GM23338 (cell line): ENCODE results near the gene GKN1. TPM values are rescaled to one million over a fixed set of nuclear protein-coding genes. Genes with fewer than 3 reads are reported as not detected.

Source experiments
- ATAC-seq: fragments of 200-7000 bp; cut with Tn5 transposase; 3 replicates; pipeline ENCODE4 v1.9.1; 2020
- DNase-seq: peaks from one replicate; pipeline ENCODE4 v3.0.0-alpha.2; 2015; ENCODE audit warnings: low spot score
- H2AFZ ChIP-seq: fragments of 200-600 bp; sonication (generic); 2 replicates; pipeline ENCODE4 v1.8.0; 2016; ENCODE audit warnings: antibody characterized with exemption, mild to moderate bottlenecking, moderate library complexity
- H3F3A ChIP-seq: fragments of 200-600 bp; sonication (generic); replicated peaks from 2 replicates; pipeline ENCODE4 v1.8.0; 2017; ENCODE audit warnings: antibody characterized with exemption, mixed run types, low read depth
- H3K27ac ChIP-seq: fragments of 200-600 bp; sonication (generic); 2 replicates; pipeline ENCODE4 v1.6.1; 2016; ENCODE audit warnings: low read depth
- H3K27me3 ChIP-seq: fragments of 200-600 bp; sonication (generic); 2 replicates; pipeline ENCODE4 v1.8.0; 2016; ENCODE audit warnings: mild to moderate bottlenecking, mixed run types, moderate library complexity; ENCODE audit not compliant: insufficient read depth
- H3K36me3 ChIP-seq: fragments of 200-600 bp; sonication (generic); 2 replicates; pipeline ENCODE4 v1.8.0; 2016; ENCODE audit warnings: mild to moderate bottlenecking; ENCODE audit not compliant: insufficient read depth
- H3K4me1 ChIP-seq: fragments of 200-600 bp; sonication (generic); 2 replicates; pipeline ENCODE4 v1.8.0; 2016; ENCODE audit warnings: mild to moderate bottlenecking, moderate library complexity; ENCODE audit not compliant: insufficient read depth
- H3K4me2 ChIP-seq: fragments of 200-600 bp; sonication (generic); 2 replicates; pipeline ENCODE4 v1.7.1; 2017; ENCODE audit warnings: mixed run types
- H3K4me3 ChIP-seq: fragments of 200-600 bp; sonication (generic); 2 replicates; pipeline ENCODE4 v1.6.1; 2016; ENCODE audit warnings: mixed run types
- H3K79me2 ChIP-seq: fragments of 200-600 bp; sonication (generic); replicated peaks from 2 replicates; pipeline ENCODE4 v1.8.0; 2017; ENCODE audit warnings: mild to moderate bottlenecking; ENCODE audit not compliant: insufficient read depth
- H3K9me2 ChIP-seq: fragments of 200-600 bp; sonication (generic); 2 replicates; pipeline ENCODE4 v1.8.0; 2017; ENCODE audit not compliant: insufficient read depth
- H4K20me1 ChIP-seq: fragments of 200-600 bp; sonication (generic); replicated peaks from 2 replicates; pipeline ENCODE4 v1.8.0; 2017; ENCODE audit warnings: mild to moderate bottlenecking; ENCODE audit not compliant: insufficient read depth
- H3K27ac Mint-ChIP-seq: 2 replicates; pipeline ENCODE4 v1.8.0; 2020; ENCODE audit warnings: inconsistent platforms, mild to moderate bottlenecking, moderate library complexity, mixed read lengths
- H3K27me3 Mint-ChIP-seq: 3 replicates; pipeline ENCODE4 v1.8.0; 2022; ENCODE audit warnings: low read depth, mild to moderate bottlenecking, moderate library complexity, mixed read lengths, inconsistent platforms; ENCODE audit not compliant: insufficient read depth, poor library complexity
- H3K36me3 Mint-ChIP-seq: 3 replicates; pipeline ENCODE4 v1.8.0; 2021; ENCODE audit warnings: low read depth, mild to moderate bottlenecking, inconsistent platforms, moderate library complexity, mixed read lengths
- H3K4me1 Mint-ChIP-seq: 3 replicates; pipeline ENCODE4 v1.8.0; 2020; ENCODE audit warnings: mild to moderate bottlenecking, inconsistent platforms, mixed read lengths
- H3K4me3 Mint-ChIP-seq: 3 replicates; pipeline ENCODE4 v1.8.0; 2021; ENCODE audit warnings: moderate library complexity, mild to moderate bottlenecking, inconsistent platforms, mixed read lengths
- H3K9me3 Mint-ChIP-seq: 3 replicates; pipeline ENCODE4 v1.8.0; 2020; ENCODE audit warnings: moderate library complexity, mild to moderate bottlenecking, inconsistent platforms, mixed read lengths
- CREB1 ChIP-seq: fragments of 250-450 bp; sonication (Bioruptor Pico); IDR thresholded peaks from 2 replicates; pipeline ENCODE4 v1.5.0; 2020; ENCODE audit warnings: low read depth, mild to moderate bottlenecking, moderate library complexity
- CTCF ChIP-seq, 2 experiments: fragments of 200-600 bp in 1 of 2; sonication (generic) in 1 of 2; conservative IDR thresholded peaks; 2 replicates each; pipeline versions ENCODE4 v1.5.1 to v1.6.1; 2016 to 2017; ENCODE audit warnings: antibody characterized with exemption in 2 of 2, low read depth in 2 of 2, mild to moderate bottlenecking in 2 of 2, moderate library complexity in 1 of 2
- ETS1 ChIP-seq: IDR thresholded peaks from 2 replicates; pipeline ENCODE4 v1.6.1; 2016; ENCODE audit warnings: antibody characterized with exemption
- EZH2 ChIP-seq: fragments of 200-600 bp; sonication (generic); IDR thresholded peaks from one replicate; pipeline ENCODE4 v1.8.0; 2017; ENCODE audit warnings: antibody characterized with exemption, mild to moderate bottlenecking, low read depth; ENCODE audit not compliant: unreplicated experiment
- NANOG ChIP-seq: IDR thresholded peaks from 2 replicates; pipeline ENCODE4 v1.6.1; 2016; ENCODE audit warnings: antibody characterized with exemption, borderline replicate concordance
- POLR2AphosphoS5 ChIP-seq: IDR thresholded peaks from 2 replicates; pipeline ENCODE4 v1.6.1; 2016; ENCODE audit warnings: antibody characterized with exemption, low read depth
- REST ChIP-seq: IDR thresholded peaks from one replicate; pipeline ENCODE4 v1.6.1; 2018; ENCODE audit warnings: antibody characterized with exemption; ENCODE audit not compliant: unreplicated experiment
- STAT1 ChIP-seq: IDR thresholded peaks from one replicate; pipeline ENCODE4 v1.6.1; 2016; ENCODE audit warnings: antibody characterized with exemption; ENCODE audit not compliant: unreplicated experiment
- ZNF114 ChIP-seq: fragments of 250-450 bp; sonication (Bioruptor Pico); IDR thresholded peaks from 2 replicates; pipeline ENCODE4 v1.5.0; 2020; ENCODE audit warnings: mild to moderate bottlenecking, moderate library complexity
- ZNF331 ChIP-seq: fragments of 250-450 bp; sonication (Bioruptor Pico); IDR thresholded peaks from 2 replicates; pipeline ENCODE4 v1.5.0; 2020; ENCODE audit warnings: low read depth, mild to moderate bottlenecking, moderate library complexity
- ZNF462 ChIP-seq: fragments of 250-450 bp; sonication (Bioruptor Pico); IDR thresholded peaks from 2 replicates; pipeline ENCODE4 v1.5.0; 2020; ENCODE audit warnings: mild to moderate bottlenecking, moderate library complexity
- polyA plus RNA-seq: library from polyadenylated mRNA; unstranded; fragments of >200 nt; fragmentation: Nextera tagmentation; extraction: Ambion mirVana; gene quantifications from 2 replicates; pipeline ENCODE4 v1.2.1, GENCODE V29; 2016
- total RNA-seq: library from RNA; depleted of rRNA; stranded (reverse); fragments of >200 nt; shearing (Covaris generic); gene quantifications from 2 replicates; pipeline ENCODE4 v1.2.3, GENCODE V29; 2014

GKN1 gene
- total and polyA plus RNA-seq, 2 experiments from 2014 or later: not detected

GRCh38 chr2:68993660-68994059 lies 19.2 kb downstream of the GKN1 start:
- ATAC-seq: no peak
- Histone ChIP-seq H2AFZ (no peak overlapping the region), H3K4me1 (no peaks in the 10 kb centered on the region)

More at GRCh38 chr2:68993660-68994059, 19.2 kb downstream of the GKN1 start:
- Histone ChIP-seq H3K27me3 (no peaks in the 10 kb centered on the region), H3F3A (no peaks in the 10 kb centered on the region), H4K20me1 (no peaks in the 10 kb centered on the region), H3K36me3 (no peaks in the 10 kb centered on the region), H3K79me2 (no peaks in the 10 kb centered on the region), H3K9me2 (no peaks in the 10 kb centered on the region), H3K4me2 (no peak overlapping the region), H3K4me3 (no peak overlapping the region), H3K27ac (no peak overlapping the region)
- Mint-ChIP-seq H3K27ac (no peak overlapping the region), H3K36me3 (no peaks in the 10 kb centered on the region), H3K9me3 (no peaks in the 10 kb centered on the region), H3K27me3 (peaks cover 2% of the 10 kb centered on the region), H3K4me1 (no peaks in the 10 kb centered on the region; the same call in 2 of the 3 replicates), H3K4me3 (no peak overlapping the region)
- no peak for DNase-seq
- TF ChIP-seq POLR2AphosphoS5: no peak
- TF ChIP-seq CREB1 (CRISPR knock-in tag): no peak
- no peak for TF ChIP-seq ZNF331
- TF ChIP-seq CTCF (conservative IDR thresholded peaks at IDR 0.05; ENCODE audit: low read depth in 2 of 2): no peak
- no peak for TF ChIP-seq ZNF462 (CRISPR knock-in tag)
- TF ChIP-seq ETS1: no peak
- TF ChIP-seq EZH2: no peak
- TF ChIP-seq ZNF114: no peak
- TF ChIP-seq REST: no peak
- TF ChIP-seq STAT1: no peak
- TF ChIP-seq NANOG: no peak
